ENCODE data around the gene TRAIP.

The TRAIP gene

DNA sequence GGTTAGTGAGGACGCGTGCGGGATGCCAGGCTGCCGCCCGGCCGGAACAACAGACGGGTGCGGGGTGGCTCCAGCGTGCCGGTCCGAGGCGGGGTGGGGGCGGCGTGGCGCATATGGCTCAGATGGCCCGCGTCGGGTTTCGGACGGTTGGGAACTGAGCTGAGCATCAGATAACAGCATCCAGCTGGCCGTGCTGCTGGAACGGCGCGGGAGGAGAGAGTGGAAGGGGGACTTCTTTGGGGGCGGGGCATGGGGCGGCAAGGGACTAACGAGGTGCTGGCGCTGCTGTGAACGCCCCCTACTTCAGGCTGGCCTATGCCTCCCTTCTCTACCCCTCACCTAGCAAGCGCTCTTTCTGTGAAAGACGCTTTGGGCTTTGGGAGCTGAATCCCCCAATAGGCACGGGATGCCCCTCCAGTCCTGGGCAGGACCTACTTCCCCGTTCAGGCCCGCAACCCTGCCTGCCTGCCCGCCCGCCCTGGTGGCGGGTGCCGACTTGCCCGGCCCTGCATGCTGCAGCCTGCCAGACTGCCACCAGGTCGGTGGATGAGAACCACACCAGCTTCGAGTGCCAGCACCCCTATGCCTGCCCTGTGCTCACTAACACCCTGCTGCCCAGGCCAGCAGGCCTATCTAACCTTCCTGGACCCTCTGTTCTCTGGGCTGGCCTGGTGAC lies 52.8 kb downstream of the TRAIP start:
- H3K9me2 ChIP-seq (replicated peaks; ENCODE audit: low read depth, low read length): no peaks in the 10 kb centered on the region
- H3K27me3 ChIP-seq (ENCODE audit: insufficient read depth, low read length, poor library complexity, severe bottlenecking): no peaks in the 10 kb centered on the region
- H3K4me3 ChIP-seq (ENCODE audit: low read length, poor library complexity, severe bottlenecking): peak overlapping the region; percentile 88
- peak overlapping the region; percentile 47; the same call in 1 of the 2 replicates for H2AFZ ChIP-seq (ENCODE audit: low read length)
- H3F3A ChIP-seq (ENCODE audit: low read depth): peaks cover 9% of the 10 kb centered on the region
- H3K4me2 ChIP-seq (ENCODE audit: low read depth, low read length, poor library complexity, severe bottlenecking): peak overlapping the region; percentile 94
- H4K20me1 ChIP-seq (ENCODE audit: insufficient read depth, low read length, poor library complexity, severe bottlenecking): peaks cover 4% of the 10 kb centered on the region
- H3K4me1 ChIP-seq (ENCODE audit: insufficient read depth, low read length, poor library complexity, severe bottlenecking): peaks cover 41% of the 10 kb centered on the region
- no peaks in the 10 kb centered on the region for H3K9me3 ChIP-seq (ENCODE audit: insufficient read depth, low read depth, low read length)
- H3K9ac ChIP-seq (ENCODE audit: low read depth, low read length, poor library complexity, severe bottlenecking): peak overlapping the region; percentile 99
- no peak for TF ChIP-seq EZH2phosphoT487 (IDR thresholded peaks at IDR 0.05; ENCODE audit: borderline replicate concordance)
- TF ChIP-seq CTCF (conservative IDR thresholded peaks at IDR 0.05; ENCODE audit: low read length): no peak
- H3K36me3 ChIP-seq (ENCODE audit: insufficient read depth, low read length): no peaks in the 10 kb centered on the region
- H3K79me2 ChIP-seq (ENCODE audit: insufficient read depth, low read length): peaks cover 34% of the 10 kb centered on the region

GRCh38 chr3:49802719-49803464 lies 53.5 kb downstream of the TRAIP start, which contains the start of gene INKA1:
INKA1 (plus strand) TSS chr3:49803261; CDS start chr3:49803393, 132 bp downstream.
- TF ChIP-seq EZH2phosphoT487 (IDR thresholded peaks at IDR 0.05; ENCODE audit: borderline replicate concordance) (no peak), CTCF (conservative IDR thresholded peaks at IDR 0.05; ENCODE audit: low read length) (peak; percentile 81)
- Histone ChIP-seq H3K4me2 (ENCODE audit: low read depth, low read length, poor library complexity, severe bottlenecking) (peak within 1 kb of the TSS; percentile 94), H3K4me3 (ENCODE audit: low read length, poor library complexity, severe bottlenecking) (peak within 1 kb of the TSS; percentile 88), H3F3A (ENCODE audit: low read depth) (peaks cover 9% of the 10 kb centered on the region), H3K9me3 (ENCODE audit: insufficient read depth, low read depth, low read length) (no peaks in the 10 kb centered on the region), H4K20me1 (ENCODE audit: insufficient read depth, low read length, poor library complexity, severe bottlenecking) (peaks cover 4% of the 10 kb centered on the region), H3K79me2 (ENCODE audit: insufficient read depth, low read length) (peaks cover 27% of the 10 kb centered on the region), H2AFZ (ENCODE audit: low read length) (peak within 1 kb of the TSS; percentile 92), H3K36me3 (ENCODE audit: insufficient read depth, low read length) (no peaks in the 10 kb centered on the region), H3K9me2 (replicated peaks; ENCODE audit: low read depth, low read length) (no peaks in the 10 kb centered on the region), H3K4me1 (ENCODE audit: insufficient read depth, low read length, poor library complexity, severe bottlenecking) (peaks cover 34% of the 10 kb centered on the region), H3K27me3 (ENCODE audit: insufficient read depth, low read length, poor library complexity, severe bottlenecking) (no peaks in the 10 kb centered on the region), H3K9ac (ENCODE audit: low read depth, low read length, poor library complexity, severe bottlenecking) (peak within 1 kb of the TSS; percentile 99)

DNA sequence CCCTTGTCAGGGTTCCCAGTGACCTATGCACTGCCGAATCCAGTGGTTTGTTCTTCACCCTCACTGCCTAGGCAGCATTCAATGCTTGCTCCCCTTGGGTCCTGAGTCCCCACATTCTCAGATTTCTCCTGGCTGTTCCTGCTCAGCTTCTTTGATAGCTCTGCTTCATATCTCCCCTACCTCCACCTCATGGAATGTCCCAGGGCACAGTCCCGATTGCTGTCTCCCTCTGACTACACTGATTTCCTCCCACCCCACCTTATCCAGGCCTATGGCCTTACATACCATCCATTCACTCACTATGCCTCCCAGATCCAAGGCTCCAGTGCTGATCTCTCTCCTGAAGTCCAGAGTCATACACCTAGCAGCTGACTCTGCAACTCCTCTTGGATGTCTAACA lies 55.2 kb downstream of the TRAIP start:
- H3K9me3 ChIP-seq (ENCODE audit: insufficient read depth, low read depth, low read length): no peaks in the 10 kb centered on the region
- no peaks in the 10 kb centered on the region for H3K27me3 ChIP-seq (ENCODE audit: insufficient read depth, low read length, poor library complexity, severe bottlenecking)
- no peak overlapping the region for H3K4me2 ChIP-seq (ENCODE audit: low read depth, low read length, poor library complexity, severe bottlenecking)
- TF ChIP-seq CTCF (conservative IDR thresholded peaks at IDR 0.05; ENCODE audit: low read length) (no peak), EZH2phosphoT487 (IDR thresholded peaks at IDR 0.05; ENCODE audit: borderline replicate concordance) (no peak)
- H3K9me2 ChIP-seq (replicated peaks; ENCODE audit: low read depth, low read length): no peaks in the 10 kb centered on the region
- H3K4me3 ChIP-seq (ENCODE audit: low read length, poor library complexity, severe bottlenecking): no peak overlapping the region
- H3K36me3 ChIP-seq (ENCODE audit: insufficient read depth, low read length): no peaks in the 10 kb centered on the region
- peaks cover 4% of the 10 kb centered on the region for H4K20me1 ChIP-seq (ENCODE audit: insufficient read depth, low read length, poor library complexity, severe bottlenecking)
- H3F3A ChIP-seq (ENCODE audit: low read depth): peaks cover 6% of the 10 kb centered on the region
- peaks cover 21% of the 10 kb centered on the region for H3K79me2 ChIP-seq (ENCODE audit: insufficient read depth, low read length)
- H3K4me1 ChIP-seq (ENCODE audit: insufficient read depth, low read length, poor library complexity, severe bottlenecking): peaks cover 19% of the 10 kb centered on the region
- H2AFZ ChIP-seq (ENCODE audit: low read length): no peak overlapping the region
- H3K9ac ChIP-seq (ENCODE audit: low read depth, low read length, poor library complexity, severe bottlenecking): no peak overlapping the region
